ENCODE measurements around the gene HDGFL2.

The HDGFL2 gene

GRCh38 chr19:4464815-4465581 is 7.1 kb upstream of the HDGFL2 start:
- DNase-seq (ENCODE audit: extremely low read depth in 1 of 2, low read depth in 1 of 2), result no peak

GRCh38 chr19:4467835-4468234 is 4.3 kb upstream of the HDGFL2 start:
- no peak for DNase-seq (ENCODE audit: extremely low read depth in 1 of 2, low read depth in 1 of 2)

GRCh38 chr19:4471403-4472173 is 509 bp upstream of the HDGFL2 start:
- peak; percentile 87 to 96 for DNase-seq (ENCODE audit: extremely low read depth in 1 of 2, low read depth in 1 of 2)

GRCh38 chr19:4473011-4473762 is 1.1 kb downstream of the HDGFL2 start:
- no peak for DNase-seq (ENCODE audit: extremely low read depth in 1 of 2, low read depth in 1 of 2)

- no peak for DNase-seq (ENCODE audit: extremely low read depth in 1 of 2, low read depth in 1 of 2)
These were observed 1.8 kb downstream of the HDGFL2 start for GRCh38 chr19:4473763-4474513.

GRCh38 chr19:4474514-4475022 is 2.5 kb downstream of the HDGFL2 start:
- no peak for DNase-seq (ENCODE audit: extremely low read depth in 1 of 2, low read depth in 1 of 2)

- DNase-seq (ENCODE audit: extremely low read depth in 1 of 2, low read depth in 1 of 2), result no peak
These were observed 5.1 kb downstream of the HDGFL2 start for GRCh38 chr19:4477034-4477801.

GRCh38 chr19:4482721-4483364 is 10.7 kb downstream of the HDGFL2 start:
- no peak for DNase-seq (ENCODE audit: extremely low read depth in 1 of 2, low read depth in 1 of 2)

- no peak for DNase-seq (ENCODE audit: extremely low read depth in 1 of 2, low read depth in 1 of 2)
These were observed 11.3 kb downstream of the HDGFL2 start for GRCh38 chr19:4483385-4483784.

GRCh38 chr19:4487572-4487971 is 15.5 kb downstream of the HDGFL2 start:
- no peak for DNase-seq (ENCODE audit: extremely low read depth in 1 of 2, low read depth in 1 of 2)

GRCh38 chr19:4488496-4488895 is 16.4 kb downstream of the HDGFL2 start:
- no peak for DNase-seq (ENCODE audit: extremely low read depth in 1 of 2, low read depth in 1 of 2)

- no peak for DNase-seq (ENCODE audit: extremely low read depth in 1 of 2, low read depth in 1 of 2)
These were observed 19.3 kb downstream of the HDGFL2 start for GRCh38 chr19:4491446-4491845.

- DNase-seq (ENCODE audit: extremely low read depth in 1 of 2, low read depth in 1 of 2), result no peak
These were observed 20.4 kb downstream of the HDGFL2 start for GRCh38 chr19:4492337-4493103.

GRCh38 chr19:4493104-4493928 is 21.2 kb downstream of the HDGFL2 start:
- DNase-seq (ENCODE audit: extremely low read depth in 1 of 2, low read depth in 1 of 2), result no peak

GRCh38 chr19:4493929-4494690 is 22.0 kb downstream of the HDGFL2 start:
- DNase-seq (ENCODE audit: extremely low read depth in 1 of 2, low read depth in 1 of 2), result no peak

GRCh38 chr19:4494691-4495064 is 22.6 kb downstream of the HDGFL2 start:
- no peak for DNase-seq (ENCODE audit: extremely low read depth in 1 of 2, low read depth in 1 of 2)

- no peak for DNase-seq (ENCODE audit: extremely low read depth in 1 of 2, low read depth in 1 of 2)
These were observed 23.4 kb downstream of the HDGFL2 start for GRCh38 chr19:4495471-4495870.
